Gastroesophageal sphincter (tissue), 4 donors: Measurements from ENCODE around the gene FEM1B. TPM values are rescaled to one million over a fixed set of nuclear protein-coding genes. Genes with fewer than 3 reads are reported as not detected.
A peak's percentile ranks its signal among the peaks of the same experiment; 100 is the strongest.

Experiments
- ATAC-seq: fragments of 150-250 bp; one replicate; pipeline ENCODE4 v1.9.1; 2016; ENCODE audit warnings: mild to moderate bottlenecking, moderate library complexity
- H3K27ac ChIP-seq, 4 donors: fragments of 200-600 bp; sonication (generic) in 3 of 4; 1 replicate in 3 of 4; 2 replicates in 1 of 4; pipeline ENCODE4 v1.5.1; 2016 to 2019
- H3K27me3 ChIP-seq: fragments of 200-600 bp; sonication (generic); one replicate; pipeline ENCODE4 v1.5.1; 2019
- H3K36me3 ChIP-seq, 2 donors: fragments of 200-600 bp; sonication (generic); one replicate each; pipeline ENCODE4 v1.5.1; 2019; ENCODE audit warnings: control low read depth in 1 of 2
- H3K4me1 ChIP-seq, 3 donors: fragments of 200-600 bp; sonication (generic); 1 replicate in 2 of 3; 2 replicates in 1 of 3; pipeline ENCODE4 v1.5.1; 2016 to 2019; ENCODE audit warnings: control low read depth in 2 of 3
- H3K4me3 ChIP-seq, 2 donors: fragments of 200-600 bp; sonication (generic); one replicate each; pipeline ENCODE4 v1.5.1; 2019; ENCODE audit warnings: mild to moderate bottlenecking in 1 of 2, moderate library complexity in 1 of 2
- H3K9me3 ChIP-seq, 3 donors: fragments of 200-600 bp; sonication (generic); one replicate each; pipeline ENCODE4 v1.5.1; 2017 to 2019; ENCODE audit warnings: control low read depth in 2 of 3
- EP300 ChIP-seq: sonication (generic); formaldehyde crosslinking; IDR thresholded peaks from one replicate; pipeline ENCODE4 v1.6.1; 2017; ENCODE audit warnings: antibody characterized with exemption, mild to moderate bottlenecking
- POLR2A ChIP-seq, 2 donors: fragments of 450-650 bp; IDR thresholded peaks; one replicate each; pipeline ENCODE4 v1.6.1; 2017; ENCODE audit warnings: antibody characterized with exemption in 2 of 2, mild to moderate bottlenecking in 2 of 2, moderate library complexity in 1 of 2
- POLR2AphosphoS5 ChIP-seq: sonication (generic); formaldehyde crosslinking; IDR thresholded peaks from one replicate; pipeline ENCODE4 v1.6.1; 2017; ENCODE audit warnings: antibody characterized with exemption
- WGBS, 2 donors: methylation state at CpG; one replicate each; pipeline ENCODE4 v1.1.5; 2018; ENCODE audit warnings: low coverage in 1 of 2; 5-methylcytosine and 5-hydroxymethylcytosine counted together
- total RNA-seq, 4 donors: library from RNA; depleted of rRNA; stranded (reverse); fragments of >200 nt; gene quantifications; one replicate each; pipeline ENCODE4 v1.1.0, GENCODE V29; 2016
- TF ChIP-seq, protein P1 (sequence below), 4 experiments: fragments of 200-600 bp in 2 of 4; fragments of 450-650 bp in 2 of 4; sonication (generic) in 1 of 4; IDR thresholded peaks; one replicate each; pipeline ENCODE4 v1.5.1; 2017 to 2019; ENCODE audit warnings: antibody characterized with exemption in 4 of 4, mild to moderate bottlenecking in 2 of 4, moderate library complexity in 2 of 4

FEM1B gene
- total RNA-seq, 4 donors from 2014 or later: 64.8 to 71.7 (median 67.5) TPM

DNA sequence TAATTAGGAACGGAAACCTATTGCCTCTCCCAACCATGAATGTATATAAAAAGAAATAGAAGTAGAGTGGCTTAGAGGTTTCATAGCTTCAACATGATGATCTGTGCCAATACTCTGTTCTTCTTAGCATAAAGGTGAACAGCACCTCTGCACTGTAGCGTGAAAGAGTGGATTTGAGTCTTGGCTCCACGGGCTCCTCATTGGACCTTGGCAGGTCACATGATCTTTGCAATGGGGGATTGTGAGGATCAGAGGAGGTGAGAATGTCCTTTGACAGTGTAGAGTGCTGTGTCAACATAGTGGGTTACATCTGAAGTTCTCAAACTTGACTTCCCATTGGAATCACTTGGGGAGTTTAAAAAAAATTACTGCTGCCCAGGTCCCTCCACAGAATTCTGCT is 51.4 kb downstream of the FEM1B start:
- H3K27me3 ChIP-seq: peaks cover 22% of the 10 kb centered on the region
- H3K36me3 ChIP-seq: no peaks in the 10 kb centered on the region
- ATAC-seq: no peak
- H3K4me3 ChIP-seq: no peak overlapping the region
- H3K9me3 ChIP-seq: no peaks in the 10 kb centered on the region
- WGBS, 2 donors: 78 to 94% methylated on average over 3 of the region's 3 CpGs
- TF ChIP-seq POLR2A (IDR thresholded peaks at IDR 0.05): no peak
- TF ChIP-seq, protein P1, sequence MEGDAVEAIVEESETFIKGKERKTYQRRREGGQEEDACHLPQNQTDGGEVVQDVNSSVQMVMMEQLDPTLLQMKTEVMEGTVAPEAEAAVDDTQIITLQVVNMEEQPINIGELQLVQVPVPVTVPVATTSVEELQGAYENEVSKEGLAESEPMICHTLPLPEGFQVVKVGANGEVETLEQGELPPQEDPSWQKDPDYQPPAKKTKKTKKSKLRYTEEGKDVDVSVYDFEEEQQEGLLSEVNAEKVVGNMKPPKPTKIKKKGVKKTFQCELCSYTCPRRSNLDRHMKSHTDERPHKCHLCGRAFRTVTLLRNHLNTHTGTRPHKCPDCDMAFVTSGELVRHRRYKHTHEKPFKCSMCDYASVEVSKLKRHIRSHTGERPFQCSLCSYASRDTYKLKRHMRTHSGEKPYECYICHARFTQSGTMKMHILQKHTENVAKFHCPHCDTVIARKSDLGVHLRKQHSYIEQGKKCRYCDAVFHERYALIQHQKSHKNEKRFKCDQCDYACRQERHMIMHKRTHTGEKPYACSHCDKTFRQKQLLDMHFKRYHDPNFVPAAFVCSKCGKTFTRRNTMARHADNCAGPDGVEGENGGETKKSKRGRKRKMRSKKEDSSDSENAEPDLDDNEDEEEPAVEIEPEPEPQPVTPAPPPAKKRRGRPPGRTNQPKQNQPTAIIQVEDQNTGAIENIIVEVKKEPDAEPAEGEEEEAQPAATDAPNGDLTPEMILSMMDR (IDR thresholded peaks at IDR 0.05): no peak
- TF ChIP-seq EP300: no peak
- no peak for TF ChIP-seq POLR2AphosphoS5
- H3K27ac ChIP-seq: no peak overlapping the region
- H3K4me1 ChIP-seq: peaks cover 0 to 8% (median 0%) of the 10 kb centered on the region in 3 donors

- Histone ChIP-seq H3K36me3 (no peaks in the 10 kb centered on the region), H3K4me1 (peaks cover 0 to 23% (median 10%) of the 10 kb centered on the region in 3 donors), H3K9me3 (no peaks in the 10 kb centered on the region), H3K4me3 (no peak overlapping the region), H3K27ac (no peak overlapping the region), H3K27me3 (peaks cover 22% of the 10 kb centered on the region)
- WGBS, 2 donors: 65 to 94% methylated on average over 5 of the region's 6 CpGs
- no peak for TF ChIP-seq EP300
- TF ChIP-seq, protein P1 (IDR thresholded peaks at IDR 0.05): no peak
- ATAC-seq: no peak
Observed at GRCh38 chr15:68330416-68330815, 52.9 kb downstream of the FEM1B start.

DNA sequence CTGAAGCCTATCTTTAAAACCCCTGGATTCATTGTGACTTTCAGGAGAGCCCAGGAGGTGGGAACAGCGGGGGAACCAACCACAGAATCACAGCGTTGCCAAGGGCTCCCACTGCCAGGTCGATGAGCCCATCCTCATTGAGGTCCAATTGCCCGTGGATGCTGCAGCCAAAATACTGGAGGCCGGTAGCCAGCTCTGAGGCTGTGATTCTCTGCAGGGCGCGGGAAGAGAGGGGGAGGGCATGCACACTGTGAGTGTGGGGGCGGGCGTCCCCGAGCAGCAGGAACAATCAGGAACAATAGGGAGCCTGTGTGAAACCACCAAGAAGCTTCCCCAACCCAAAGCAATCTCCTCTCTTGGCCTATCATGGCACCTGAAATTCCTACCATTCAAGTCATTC is 53.4 kb downstream of the FEM1B start:
- H3K27ac ChIP-seq: no peak overlapping the region

DNA sequence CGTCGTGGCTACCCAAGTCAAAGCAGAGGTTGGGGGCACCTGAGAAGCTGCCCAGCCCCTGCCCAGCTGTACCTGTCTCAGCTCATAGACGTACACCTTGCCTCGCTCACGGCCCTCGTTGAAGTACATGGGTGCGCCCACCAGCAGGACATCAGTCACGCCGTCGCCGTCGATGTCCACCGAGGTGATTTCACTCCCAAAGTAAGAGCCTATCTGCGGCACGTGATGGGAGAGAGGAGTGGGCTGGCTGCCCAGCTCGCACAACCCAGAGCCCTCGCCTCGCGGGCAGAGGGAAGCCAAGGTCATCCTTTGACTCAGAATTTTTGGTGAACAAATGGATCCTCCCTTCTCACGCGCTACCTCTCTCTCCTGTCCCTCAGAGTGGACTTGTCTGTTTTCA is 54.7 kb downstream of the FEM1B start:
- Histone ChIP-seq H3K27me3 (peaks cover 11% of the 10 kb centered on the region), H3K36me3 (no peaks in the 10 kb centered on the region), H3K4me1 (peaks cover 0 to 25% (median 10%) of the 10 kb centered on the region in 3 donors), H3K4me3 (no peak overlapping the region), H3K27ac (no peak overlapping the region), H3K9me3 (no peaks in the 10 kb centered on the region)
- 87 to 94% methylated on average over 6 to 7 of the region's 21 CpGs for WGBS, 2 donors
- no peak for ATAC-seq
- TF ChIP-seq, protein P1 (IDR thresholded peaks at IDR 0.05): no peak
- TF ChIP-seq POLR2A (IDR thresholded peaks at IDR 0.05) (no peak), EP300 (no peak), POLR2AphosphoS5 (no peak)

More for the DNA sequence above, 53.4 kb downstream of the FEM1B start:
- 60 to 75% methylated on average over 2 to 3 of the region's 10 CpGs for WGBS, 2 donors
- Histone ChIP-seq H3K27me3 (peaks cover 22% of the 10 kb centered on the region), H3K36me3 (no peaks in the 10 kb centered on the region), H3K4me3 (no peak overlapping the region), H3K4me1 (peaks cover 0 to 25% (median 10%) of the 10 kb centered on the region in 3 donors), H3K9me3 (no peaks in the 10 kb centered on the region)
- ATAC-seq: no peak
- TF ChIP-seq, protein P1 (IDR thresholded peaks at IDR 0.05): no peak
- TF ChIP-seq POLR2A (IDR thresholded peaks at IDR 0.05): no peak
- no peak for TF ChIP-seq POLR2AphosphoS5
- no peak for TF ChIP-seq EP300

DNA sequence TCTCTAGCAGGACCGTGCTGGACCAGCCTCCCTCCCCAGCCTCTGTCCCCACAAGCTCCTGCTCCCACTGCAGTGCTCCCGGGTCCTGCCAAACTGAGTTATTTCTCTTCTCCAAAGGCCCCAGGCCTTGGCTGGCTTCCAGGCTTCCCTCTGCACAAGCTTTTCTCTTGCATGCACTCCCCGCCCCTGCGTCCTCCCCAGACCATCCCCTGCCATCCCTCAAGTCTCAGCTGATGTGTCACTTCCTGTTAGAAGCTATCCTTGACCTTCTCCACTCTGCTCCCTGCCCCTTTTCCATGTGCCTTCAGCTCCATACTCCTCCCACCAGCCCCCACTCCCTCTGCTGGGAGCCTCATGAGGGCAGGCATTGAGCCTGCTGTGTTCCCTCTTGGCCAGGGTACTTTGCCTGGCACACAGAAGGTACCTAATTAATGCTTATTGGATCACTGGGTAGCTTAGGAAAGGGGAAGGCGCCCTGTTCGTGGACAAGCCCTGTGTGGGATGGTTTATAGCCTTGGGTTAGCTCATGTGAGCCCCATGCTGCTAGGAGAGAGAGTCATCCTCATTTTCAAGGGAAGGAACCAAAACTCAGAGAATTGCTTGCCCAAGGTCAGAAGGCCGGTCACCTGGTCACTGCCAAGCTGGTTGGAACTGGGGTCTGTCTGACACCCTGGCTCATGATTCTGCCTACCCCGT is 56.4 kb downstream of the FEM1B start:
- H3K27ac ChIP-seq: peak overlapping the region in 2 of 4 donors; percentile 38 to 54
- no peak for TF ChIP-seq POLR2AphosphoS5
- TF ChIP-seq EP300: no peak
- TF ChIP-seq POLR2A (IDR thresholded peaks at IDR 0.05): no peak
- TF ChIP-seq, protein P1 (IDR thresholded peaks at IDR 0.05): no peak
- H3K36me3 ChIP-seq: no peaks in the 10 kb centered on the region
- H3K4me1 ChIP-seq: peaks cover 0 to 25% (median 10%) of the 10 kb centered on the region in 3 donors
- H3K9me3 ChIP-seq: no peaks in the 10 kb centered on the region
- WGBS, 2 donors: 36 to 72% methylated on average over 2 to 7 of the region's 8 CpGs
- no peaks in the 10 kb centered on the region for H3K27me3 ChIP-seq
- H3K4me3 ChIP-seq: no peak overlapping the region
- ATAC-seq: no peak
